GDM1 (cell line): Measurements from ENCODE around the gene HMGB3.
"Not testable (repeated sequence)": the region's sequence is repeated elsewhere in the genome, so short reads cannot be mapped to it uniquely, and the experiment has no call there.

Experiments used
- DNase-seq: peaks from one replicate; lab custom pipeline; 2025; lab: John Stamatoyannopoulos, UW

Gene HMGB3

DNA sequence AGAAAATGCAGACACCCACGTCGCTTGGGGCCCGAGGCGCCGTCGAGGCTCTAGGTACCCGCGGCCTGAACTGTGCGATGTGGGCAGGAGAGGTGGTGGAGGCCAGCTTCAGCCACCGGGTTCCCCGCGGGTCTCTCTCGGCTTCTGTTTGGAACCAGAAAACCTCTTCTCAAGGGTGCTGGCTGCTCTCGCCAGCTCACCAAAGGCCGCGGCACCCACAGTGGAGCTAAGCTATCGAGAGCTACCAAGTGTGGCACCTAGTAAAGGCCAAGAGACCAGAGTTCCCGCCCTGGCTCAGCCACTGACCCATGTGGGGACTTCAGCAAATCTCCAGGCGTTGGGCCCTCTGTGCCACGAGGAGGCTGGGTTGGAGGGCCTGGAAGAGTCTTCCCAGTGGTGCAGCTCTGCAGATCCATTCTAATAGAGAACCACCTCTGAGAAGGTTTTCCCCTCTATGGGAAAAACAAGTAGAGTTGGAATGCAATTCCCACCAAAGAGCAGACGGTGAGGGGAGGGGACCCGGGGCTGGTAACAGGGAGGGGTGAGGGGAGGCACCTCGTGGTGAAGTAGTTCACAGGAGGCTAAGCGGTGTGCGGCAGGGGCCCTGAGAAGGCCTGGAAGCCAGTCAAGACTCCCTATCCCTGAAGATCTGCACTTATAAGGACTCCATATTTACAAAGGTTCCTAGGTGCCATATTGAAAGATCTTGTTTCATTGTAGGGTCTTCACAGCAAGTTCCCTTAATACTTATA, 5.5 kb upstream of the HMGB3 start:
- DNase-seq = no peak

DNA sequence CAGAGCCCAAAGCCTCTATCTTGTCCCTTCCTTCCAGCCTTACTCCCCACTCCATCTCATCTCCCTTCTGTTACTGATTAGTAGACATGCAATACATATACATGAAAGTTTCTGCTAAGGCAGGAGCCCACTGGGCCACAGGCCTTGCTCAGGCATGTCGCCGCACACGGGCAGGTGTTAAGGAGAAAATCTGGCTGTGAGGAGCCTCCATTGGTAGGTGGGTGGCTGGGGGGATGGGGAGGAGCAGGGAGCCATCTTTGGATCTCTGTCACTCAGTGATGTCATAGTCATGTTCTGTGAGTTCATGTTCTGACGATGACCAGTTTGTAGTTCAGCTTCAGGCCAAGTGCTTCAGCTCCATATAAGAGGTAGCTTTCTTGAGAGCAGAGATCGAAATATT, 2.9 kb upstream of the HMGB3 start:
- no peak for DNase-seq

DNA sequence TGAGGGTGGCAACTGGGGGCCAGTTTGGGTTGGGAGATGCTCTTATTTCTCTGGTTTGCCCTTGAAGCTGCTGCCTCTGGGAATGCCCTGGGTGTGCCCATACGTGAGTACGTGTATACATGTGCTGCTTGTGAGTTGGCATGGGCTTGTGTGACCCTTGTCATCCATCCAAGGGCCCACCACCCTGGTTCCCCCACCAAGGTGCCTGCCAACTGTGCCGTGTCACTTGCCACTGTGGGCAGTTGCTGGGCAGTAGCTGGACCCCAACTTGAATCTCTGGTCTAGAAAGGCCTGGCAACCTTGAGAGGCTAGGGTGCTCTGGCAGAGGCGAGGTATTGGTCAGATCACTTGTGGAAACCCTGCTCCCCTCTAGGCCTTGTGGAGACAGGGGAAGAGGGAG, 2.4 kb upstream of the HMGB3 start:
- no peak for DNase-seq

GRCh38 chrX:150982235-150982787, 824 bp upstream of the HMGB3 start:
- no peak for DNase-seq

GRCh38 chrX:150983521-150984168, 510 bp downstream of the HMGB3 start:
- no peak for DNase-seq

DNA sequence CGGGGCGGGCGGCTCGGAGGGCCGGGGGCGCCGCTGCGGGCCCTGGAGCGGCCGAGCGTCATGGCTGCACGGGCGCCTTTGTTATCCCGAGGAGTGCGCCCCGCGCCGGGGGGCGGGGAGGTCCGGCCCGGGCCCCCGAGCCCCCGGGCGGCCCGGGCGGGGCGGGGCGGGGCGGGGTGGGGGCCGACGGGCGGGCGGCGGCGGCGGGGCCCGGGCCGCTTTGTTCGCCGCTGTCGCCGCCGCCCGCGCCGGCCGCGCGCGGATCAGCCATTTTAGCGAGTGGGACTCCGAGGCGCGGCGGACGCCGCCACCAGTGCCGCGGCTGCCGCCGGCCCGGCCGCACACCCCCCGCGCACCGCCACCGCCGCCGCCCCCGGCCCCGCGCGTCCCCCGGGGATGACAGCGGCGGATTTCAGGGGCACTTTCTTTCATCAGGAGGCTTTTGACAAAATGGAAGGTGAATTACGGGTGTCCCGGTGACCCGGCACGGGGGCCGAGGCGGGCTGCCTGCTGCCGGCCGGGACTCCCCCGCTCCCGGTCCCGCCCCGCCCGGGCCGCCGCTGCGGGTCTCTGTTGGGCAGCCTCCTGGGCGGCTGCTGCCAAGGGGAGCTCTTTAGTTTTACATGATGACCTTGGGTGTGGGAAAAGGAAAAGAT, 1.2 kb downstream of the HMGB3 start:
- no peak for DNase-seq

DNA sequence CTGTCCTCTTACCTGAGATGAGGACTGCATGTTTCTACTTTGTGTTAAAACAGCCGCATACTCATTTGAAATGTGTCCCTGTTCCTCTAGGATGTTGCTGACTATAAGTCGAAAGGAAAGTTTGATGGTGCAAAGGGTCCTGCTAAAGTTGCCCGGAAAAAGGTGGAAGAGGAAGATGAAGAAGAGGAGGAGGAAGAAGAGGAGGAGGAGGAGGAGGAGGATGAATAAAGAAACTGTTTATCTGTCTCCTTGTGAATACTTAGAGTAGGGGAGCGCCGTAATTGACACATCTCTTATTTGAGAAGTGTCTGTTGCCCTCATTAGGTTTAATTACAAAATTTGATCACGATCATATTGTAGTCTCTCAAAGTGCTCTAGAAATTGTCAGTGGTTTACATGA, 4.6 kb downstream of the HMGB3 start:
- not testable (repeated sequence) for DNase-seq

DNA sequence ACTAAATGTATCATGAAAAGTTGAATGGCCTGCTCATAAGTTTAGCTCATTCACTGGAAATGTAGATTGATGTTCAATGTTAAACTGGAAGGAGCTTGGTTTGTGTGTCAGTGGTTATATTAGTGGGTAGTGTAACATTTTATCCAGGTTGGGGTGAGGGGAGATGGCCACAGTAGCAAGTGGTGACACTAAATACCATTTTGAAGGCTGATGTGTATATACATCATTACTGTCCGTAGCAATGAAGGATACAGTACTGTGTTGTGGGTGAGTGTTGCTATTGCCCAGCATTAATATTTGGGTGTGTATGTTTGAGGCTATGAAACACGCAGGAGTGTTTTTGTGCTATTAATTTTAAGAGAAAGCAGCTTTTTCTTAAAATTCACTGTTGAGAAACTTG, 6.3 kb downstream of the HMGB3 start:
- no peak for DNase-seq

DNA sequence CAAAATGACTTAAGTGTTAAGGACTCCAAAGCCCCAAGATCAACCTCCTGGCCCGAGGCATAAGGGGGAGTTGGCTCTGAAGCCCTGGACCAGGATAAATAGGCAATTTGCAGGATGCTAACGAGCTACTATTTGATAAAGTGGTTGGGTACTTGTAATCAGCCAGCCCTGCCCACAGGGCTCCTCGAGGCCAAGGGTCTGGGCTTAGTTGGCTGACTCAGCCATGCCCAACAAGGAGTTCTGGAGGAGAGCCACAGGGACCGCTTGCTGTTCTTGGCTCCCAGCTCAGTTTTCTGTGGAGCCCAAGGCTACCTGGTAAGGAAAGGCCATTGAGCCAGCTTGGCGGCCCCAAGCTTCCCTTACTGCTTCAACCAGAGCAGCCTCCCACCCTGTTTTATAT, 7.8 kb downstream of the HMGB3 start:
- no peak for DNase-seq

GRCh38 chrX:151000861-151001331, 17.8 kb downstream of the HMGB3 start:
- DNase-seq = no peak

GRCh38 chrX:151004085-151004484, 20.9 kb downstream of the HMGB3 start:
- DNase-seq = no peak

GRCh38 chrX:151006410-151007109, 23.4 kb downstream of the HMGB3 start:
- DNase-seq = no peak

DNA sequence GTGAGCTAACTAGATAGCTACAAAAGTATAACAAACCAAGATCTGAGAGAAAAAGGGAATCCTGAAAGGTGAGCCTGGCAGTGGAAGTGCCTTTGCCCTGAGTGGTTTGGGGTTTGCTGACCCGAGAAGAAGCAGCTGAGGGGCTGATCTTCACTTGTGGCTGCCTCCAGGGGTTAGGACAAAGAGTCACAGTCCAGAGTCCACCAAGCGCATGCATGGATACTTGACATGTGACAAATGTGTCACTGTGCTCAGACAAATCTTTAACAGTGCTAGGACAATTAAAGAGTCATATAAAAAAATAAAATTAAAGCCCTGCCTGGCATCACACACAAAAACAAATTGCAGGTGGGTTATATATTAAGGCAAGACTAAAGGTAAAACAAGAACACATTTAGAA, 26.4 kb downstream of the HMGB3 start:
- no peak for DNase-seq

GRCh38 chrX:151013164-151013743, 30.1 kb downstream of the HMGB3 start:
- no peak for DNase-seq

DNA sequence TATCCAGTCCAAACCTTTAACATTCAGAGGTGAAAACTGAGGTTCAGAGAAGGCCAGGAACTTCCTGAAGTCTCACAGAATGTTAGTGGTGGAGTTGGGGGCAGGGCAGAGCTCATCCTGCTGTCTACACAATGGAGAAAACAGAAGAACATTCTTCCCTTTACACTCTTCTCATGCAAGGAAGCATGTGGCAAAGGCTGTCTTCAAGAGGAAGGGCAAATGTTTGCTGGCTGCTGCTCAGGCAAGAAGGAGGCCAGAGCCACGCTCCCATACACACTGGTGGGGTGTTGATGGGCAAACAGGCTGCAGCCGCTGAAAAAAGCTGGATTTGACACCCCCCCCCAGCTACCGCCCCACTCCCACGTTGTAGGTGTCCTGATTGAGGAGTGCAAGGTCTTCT, 32.5 kb downstream of the HMGB3 start:
- no peak for DNase-seq

GRCh38 chrX:151019856-151020255, 36.7 kb downstream of the HMGB3 start:
- no peak for DNase-seq

DNA sequence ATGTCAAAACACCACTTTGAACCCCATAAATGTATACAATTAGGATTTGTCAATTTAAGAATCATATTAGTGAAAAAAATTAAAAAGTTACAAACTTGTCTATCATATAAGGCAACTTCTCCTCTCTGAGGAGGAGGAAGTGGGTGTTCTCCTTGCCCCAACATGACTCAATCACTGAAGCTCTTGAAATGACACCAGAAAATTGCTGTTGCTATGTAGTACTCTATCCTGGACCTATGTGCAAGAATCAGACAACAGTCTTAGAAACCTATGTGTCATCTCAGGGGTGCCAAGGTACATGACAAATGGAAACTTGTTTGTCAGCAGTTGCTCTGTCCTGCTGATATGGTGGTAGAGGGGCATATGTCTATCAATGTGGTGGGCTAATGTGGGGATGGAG, 47.7 kb downstream of the HMGB3 start:
- DNase-seq = no peak

- no peak for DNase-seq
These were observed 48.3 kb downstream of the HMGB3 start for GRCh38 chrX:151031391-151031975.

GRCh38 chrX:151039351-151039750, 56.2 kb downstream of the HMGB3 start:
- DNase-seq = no peak
